Measurements from ENCODE around the gene MSH3. TPM values are rescaled to one million over a fixed set of nuclear protein-coding genes. Genes with fewer than 3 reads are reported as not detected.

MSH3 gene
- total and polyA plus RNA-seq, 2 of the 8 experiments (the other 6 are each of a cell fraction or from before 2014, with no cell fraction given) = 3.6 to 22.6 TPM

GRCh38 chr5:80798166-80798565 lies 143.7 kb downstream of the MSH3 start:
- FAIRE-seq (no peak), DNase-seq (ENCODE audit: low read depth in 1 of 2, low spot score in 2 of 2) (no peak)
- no peak overlapping the region for H3K14ac ChIP-seq (ENCODE audit: insufficient read length)
- no peaks in the 10 kb centered on the region for H3K23me2 ChIP-seq (ENCODE audit: low read depth, low read length)
- H4K91ac ChIP-seq (replicated peaks; ENCODE audit: insufficient read length, low read length) = no peak overlapping the region
- H3K9me3 ChIP-seq (ENCODE audit: insufficient read depth in 2 of 2, low read depth in 1 of 2, low read length in 1 of 2) = no peaks in the 10 kb centered on the region
- H2BK12ac ChIP-seq (ENCODE audit: low read depth, low read length) = no peak overlapping the region
- CTCF ChIA-PET (ENCODE audit: partially characterized antibody) = interaction anchor here (1.2 to 1.5 kb wide), 3 partner anchors 13 to 22 kb away, joined by 3 read pairs; no protein-coding TSS in a partner anchor
- H2AFZ ChIP-seq (ENCODE audit: low read length) = no peak overlapping the region
- H3K4me3 ChIP-seq (ENCODE audit: extremely low read depth in 1 of 4, insufficient read depth in 2 of 4, low read depth in 3 of 4, low read length in 4 of 4) = no peak overlapping the region
- H3K4ac ChIP-seq (replicated peaks; ENCODE audit: insufficient read length, low read depth, low read length) = no peak overlapping the region
- TF ChIP-seq CTCF (IDR thresholded peaks at IDR 0.05; ENCODE audit: control extremely low read depth in 1 of 3, insufficient read depth in 1 of 3, low read depth in 1 of 3, low read length in 3 of 3) (no peak), NRF1 (IDR thresholded peaks at IDR 0.05; ENCODE audit: low read depth, low read length) (no peak), POLR2AphosphoS5 (IDR thresholded peaks at IDR 0.05; ENCODE audit: low read depth, low read length) (no peak), TAF7 (optimal IDR thresholded peaks at IDR 0.05; ENCODE audit: borderline replicate concordance, low read depth, low read length) (no peak)
- no peak overlapping the region for H3K9ac ChIP-seq (replicated peaks in 1 of 4; ENCODE audit: extremely low read depth in 1 of 4, low read depth in 3 of 4, low read length in 3 of 4)
- H3K79me2 ChIP-seq (ENCODE audit: control insufficient read depth in 1 of 2, insufficient read depth in 2 of 2, low read length in 2 of 2) = no peaks in the 10 kb centered on the region
- H3K4me2 ChIP-seq (ENCODE audit: insufficient read depth in 1 of 2, low read depth in 2 of 2, low read length in 2 of 2) = no peak overlapping the region
- H2BK120ac ChIP-seq (replicated peaks; ENCODE audit: low read depth, low read length) = no peak overlapping the region
- no peak overlapping the region for H2BK15ac ChIP-seq (ENCODE audit: low read length)
- no peak overlapping the region for H4K8ac ChIP-seq (ENCODE audit: extremely low read depth, insufficient read depth, low read length)
- H2BK20ac ChIP-seq (ENCODE audit: low read length) = no peak overlapping the region
- peaks cover 0 to 7% (median 1%) of the 10 kb centered on the region in 4 experiments; a peak in 3 of 8 replicates for H3K36me3 ChIP-seq (ENCODE audit: control insufficient read depth in 2 of 4, insufficient read depth in 4 of 4, low read length in 3 of 4)
- no peaks in the 10 kb centered on the region for H3K27me3 ChIP-seq (replicated peaks in 1 of 4; ENCODE audit: control insufficient read depth in 3 of 4, extremely low read depth in 1 of 4, insufficient read depth in 3 of 4, low read length in 3 of 4)
- WGBS, 2 experiments (ENCODE audit: extremely low coverage in 1 of 2, insufficient coverage in 1 of 2, insufficient read length in 1 of 2, insufficient replicate concordance in 2 of 2, low coverage in 1 of 2, low lambda C conversion rate in 2 of 2, missing lambda C conversion rate in 1 of 2) = 91% methylated on average over 1 of the region's 1 CpG; no CpG with 5 or more reads in 1 of the 2 experiments
- H4K5ac ChIP-seq (ENCODE audit: insufficient read length, low read depth, low read length) = no peak overlapping the region
- H3K23ac ChIP-seq (ENCODE audit: insufficient read length) = no peak overlapping the region
- no peak overlapping the region for H3K27ac ChIP-seq (ENCODE audit: low read depth, low read length)
- no peak overlapping the region for H2BK5ac ChIP-seq (ENCODE audit: low read depth, low read length)
- no peak overlapping the region for H2AK5ac ChIP-seq (ENCODE audit: low read depth, low read length)
- no peak overlapping the region for H3K56ac ChIP-seq (replicated peaks; ENCODE audit: insufficient read length, low read depth, low read length)
- H3K4me1 ChIP-seq (replicated peaks in 1 of 4; ENCODE audit: control insufficient read depth in 3 of 4, insufficient read depth in 4 of 4, low read length in 3 of 4) = peaks cover 0 to 5% (median 0%) of the 10 kb centered on the region in 4 experiments; a peak in 1 of 7 replicates
- no peaks in the 10 kb centered on the region for H3K79me1 ChIP-seq (ENCODE audit: low read depth, low read length)
- POLR2A ChIA-PET (ENCODE audit: partially characterized antibody) = no interaction called here
- H3K18ac ChIP-seq (ENCODE audit: extremely low read depth, low read length) = no peak overlapping the region
- H4K20me1 ChIP-seq (replicated peaks in 1 of 2; ENCODE audit: control insufficient read depth in 1 of 2, insufficient read depth in 2 of 2, low read length in 2 of 2) = no peaks in the 10 kb centered on the region

All from H1 (cell line).